GM12891 (cell line): ENCODE measurements around the gene NFKB1. TPM values are rescaled to one million over a fixed set of nuclear protein-coding genes. Genes with fewer than 3 reads are reported as not detected.

Experiments
- DNase-seq: peaks from one replicate; pipeline ENCODE4 v3.0.0; 2011; ENCODE audit warnings: low spot score; ENCODE audit not compliant: insufficient read length
- FAIRE-seq: peaks from 2 replicates; lab custom pipeline; 2011; peaks lifted over from hg19 to GRCh38; lab: Jason Lieb, UNC
- PAX5 ChIP-seq: IDR thresholded peaks from 2 replicates; pipeline ENCODE4 v1.6.1; 2011; ENCODE audit warnings: low read length, moderate library complexity, mild to moderate bottlenecking; ENCODE audit not compliant: insufficient read depth, severe bottlenecking
- POLR2A ChIP-seq: IDR thresholded peaks from 2 replicates; pipeline ENCODE4 v1.6.1; 2011; ENCODE audit warnings: low read depth, low read length, control low read depth
- POLR2AphosphoS5 ChIP-seq: IDR thresholded peaks from 2 replicates; pipeline ENCODE4 v1.6.1; 2011; ENCODE audit warnings: low read depth, low read length, control low read depth
- POU2F2 ChIP-seq: IDR thresholded peaks from 2 replicates; pipeline ENCODE4 v1.6.1; 2011; ENCODE audit warnings: low read depth, mild to moderate bottlenecking, control low read depth, low read length, moderate library complexity
- SPI1 ChIP-seq: IDR thresholded peaks from 2 replicates; pipeline ENCODE4 v1.6.1; 2011; ENCODE audit warnings: low read depth, low read length, control low read depth
- TAF1 ChIP-seq: IDR thresholded peaks from 2 replicates; pipeline ENCODE4 v1.6.1; 2011; ENCODE audit warnings: low read depth, low read length, control low read depth
- polyA plus RNA-seq: library from polyadenylated mRNA; unstranded; fragments of >200 nt; gene quantifications from one replicate; pipeline ENCODE4 v1.2.1, GENCODE V29; 2012; ENCODE audit warnings: low read depth, missing spikeins, inconsistent platforms; ENCODE audit not compliant: missing spikeins

The NFKB1 gene
- polyA plus RNA-seq = 47.8 TPM

GRCh38 chr4:102500696-102501446 lies at the start of gene NFKB1:
TSS of gene NFKB1 (plus strand) at chr4:102501359. CDS start at chr4:102525519, 24,160 bp downstream.
- DNase-seq = peak; percentile 44
- TF ChIP-seq POLR2AphosphoS5 (peak; percentile 69), POLR2A (peak; percentile 77), POU2F2 (no peak; the same call in none of the 2 replicates), PAX5 (no peak), TAF1 (peak; percentile 76), SPI1 (peak; percentile 94)
- peak; percentile 85 for FAIRE-seq

GRCh38 chr4:102452854-102453253 lies 48.3 kb upstream of the NFKB1 start:
- DNase-seq (no peak), FAIRE-seq (no peak)
- TF ChIP-seq POLR2AphosphoS5 (no peak), TAF1 (no peak), POLR2A (no peak), POU2F2 (no peak), SPI1 (no peak), PAX5 (no peak)

GRCh38 chr4:102453827-102454226 lies 47.3 kb upstream of the NFKB1 start:
- FAIRE-seq = no peak
- DNase-seq = no peak
- TF ChIP-seq PAX5 (no peak), POLR2AphosphoS5 (no peak), TAF1 (no peak), SPI1 (no peak), POLR2A (no peak), POU2F2 (no peak)

GRCh38 chr4:102454268-102454667 lies 46.9 kb upstream of the NFKB1 start:
- DNase-seq (no peak), FAIRE-seq (no peak)
- TF ChIP-seq TAF1 (no peak), POLR2A (no peak), SPI1 (no peak), POU2F2 (no peak), POLR2AphosphoS5 (no peak), PAX5 (no peak)

- no peak for TF ChIP-seq POLR2A
- DNase-seq (no peak), FAIRE-seq (no peak)
These were observed 46.0 kb upstream of the NFKB1 start for GRCh38 chr4:102454981-102455685.

GRCh38 chr4:102455750-102456149 lies 45.4 kb upstream of the NFKB1 start:
- TF ChIP-seq PAX5 (no peak), POLR2A (no peak), POU2F2 (no peak), POLR2AphosphoS5 (no peak), SPI1 (no peak), TAF1 (no peak)
- FAIRE-seq (no peak), DNase-seq (no peak)

- TF ChIP-seq SPI1 (0 out of 2 replicates have a peak, but pooled peaks have one; percentile 10), POLR2A (no peak)
- FAIRE-seq = peak; percentile 48
- DNase-seq = no peak
These were observed 34.9 kb upstream of the NFKB1 start for GRCh38 chr4:102466298-102466697.

- FAIRE-seq = no peak
These were observed 31.4 kb upstream of the NFKB1 start for GRCh38 chr4:102469806-102470205.

GRCh38 chr4:102472441-102473013 lies 28.6 kb upstream of the NFKB1 start:
- FAIRE-seq (no peak), DNase-seq (no peak)
- TF ChIP-seq PAX5 (no peak), TAF1 (no peak), SPI1 (no peak), POLR2AphosphoS5 (no peak)

More at GRCh38 chr4:102469806-102470205, 31.4 kb upstream of the NFKB1 start:
- TF ChIP-seq POLR2A = no peak
- no peak for TF ChIP-seq SPI1
- no peak for TF ChIP-seq PAX5
- TF ChIP-seq TAF1 = no peak
- no peak for TF ChIP-seq POLR2AphosphoS5
- no peak for TF ChIP-seq POU2F2
- no peak for DNase-seq
